HEK293 (cell line): ENCODE data around the gene CLDN8.

ENCODE experiments used
- CTCF ChIA-PET: fragments of 350-600 bp; formaldehyde crosslinking; extraction: SDS; loops from one replicate; lab custom pipeline; 2021; ENCODE audit warnings: antibody characterized with exemption; lab: Yijun Ruan, JAX
- POLR2A ChIA-PET: fragments of 300-600 bp; formaldehyde crosslinking; extraction: SDS; loops from one replicate; lab custom pipeline; 2020; ENCODE audit warnings: antibody characterized with exemption, inconsistent platforms; lab: Yijun Ruan, JAX
- H3K27ac ChIP-seq: fragments of 200-500 bp; sonication (Bioruptor generic); 2 replicates; pipeline ENCODE4 v1.5.1; 2014; ENCODE audit warnings: low read depth, low read length, control low read depth, inconsistent platforms; ENCODE audit errors: extremely low read depth
- H3K36me3 ChIP-seq, 2 experiments: fragments of 200-500 bp in 1 of 2; sonication (Bioruptor generic) in 1 of 2; 1 replicate in 1 of 2; 2 replicates in 1 of 2; pipeline ENCODE4 v1.5.1; 2014 to 2017; ENCODE audit warnings: inconsistent platforms in 2 of 2, low read length in 2 of 2; ENCODE audit not compliant: control insufficient read depth in 2 of 2, insufficient read depth in 1 of 2
- H3K4me1 ChIP-seq: fragments of 200-500 bp; sonication (Bioruptor generic); 2 replicates; pipeline ENCODE4 v1.5.1; 2014; ENCODE audit warnings: mild to moderate bottlenecking, low read length, inconsistent platforms; ENCODE audit not compliant: control insufficient read depth, insufficient read depth
- H3K4me3 ChIP-seq: 2 replicates; pipeline ENCODE4 v1.5.1; 2011; ENCODE audit warnings: low read depth, mild to moderate bottlenecking, control low read depth, low read length, moderate library complexity
- H3K9me3 ChIP-seq: fragments of 200-500 bp; sonication (Bioruptor generic); 2 replicates; pipeline ENCODE4 v1.5.1; 2014; ENCODE audit warnings: low read depth, low read length, inconsistent platforms; ENCODE audit not compliant: control insufficient read depth, insufficient read depth
- ATF2 ChIP-seq: fragments of 450-650 bp; formaldehyde crosslinking; IDR thresholded peaks from 2 replicates; pipeline ENCODE4 v1.5.1; 2016; ENCODE audit warnings: missing biosample characterization, missing genetic modification characterization, low read depth
- REPIN1 ChIP-seq: fragments of 450-650 bp; formaldehyde crosslinking; IDR thresholded peaks from 2 replicates; pipeline ENCODE4 v1.5.1; 2017; ENCODE audit warnings: missing biosample characterization, missing genetic modification characterization, low read depth
- YY2 ChIP-seq: fragments of 450-650 bp; formaldehyde crosslinking; IDR thresholded peaks from 2 replicates; pipeline ENCODE4 v1.5.1; 2016; ENCODE audit warnings: missing biosample characterization, missing genetic modification characterization
- ZBTB26 ChIP-seq: fragments of 450-650 bp; formaldehyde crosslinking; optimal IDR thresholded peaks from 2 replicates; pipeline ENCODE3; 2016; ENCODE audit warnings: missing biosample characterization, mild to moderate bottlenecking, missing genetic modification characterization
- ZBTB44 ChIP-seq: fragments of 450-650 bp; IDR thresholded peaks from 2 replicates; pipeline ENCODE4 v1.5.1; 2018; ENCODE audit warnings: missing biosample characterization, mild to moderate bottlenecking, missing genetic modification characterization
- ZBTB48 ChIP-seq: fragments of 450-650 bp; formaldehyde crosslinking; IDR thresholded peaks from 2 replicates; pipeline ENCODE4 v1.5.1; 2016; ENCODE audit warnings: missing biosample characterization, missing genetic modification characterization
- ZFHX2 ChIP-seq: fragments of 450-650 bp; formaldehyde crosslinking; conservative IDR thresholded peaks from 2 replicates; pipeline ENCODE4 v1.5.1; 2016; ENCODE audit warnings: missing biosample characterization, missing genetic modification characterization
- ZNF112 ChIP-seq: fragments of 450-650 bp; formaldehyde crosslinking; IDR thresholded peaks from 2 replicates; pipeline ENCODE4 v1.5.0; 2017; ENCODE audit warnings: missing biosample characterization, missing genetic modification characterization
- ZNF416 ChIP-seq: fragments of 450-650 bp; formaldehyde crosslinking; IDR thresholded peaks from 2 replicates; pipeline ENCODE4 v1.5.1; 2016; ENCODE audit warnings: missing biosample characterization, missing genetic modification characterization
- ZNF514 ChIP-seq: fragments of 450-650 bp; formaldehyde crosslinking; IDR thresholded peaks from 2 replicates; pipeline ENCODE4 v1.5.1; 2016; ENCODE audit warnings: missing biosample characterization, missing genetic modification characterization
- ZNF549 ChIP-seq: fragments of 450-650 bp; IDR thresholded peaks from 2 replicates; pipeline ENCODE4 v1.5.1; 2018; ENCODE audit warnings: missing biosample characterization, missing genetic modification characterization, mild to moderate bottlenecking, inconsistent platforms, moderate library complexity
- ZNF558 ChIP-seq: fragments of 450-650 bp; formaldehyde crosslinking; IDR thresholded peaks from 2 replicates; pipeline ENCODE4 v1.5.1; 2016; ENCODE audit warnings: missing biosample characterization, missing genetic modification characterization
- ZNF629 ChIP-seq: fragments of 450-650 bp; formaldehyde crosslinking; IDR thresholded peaks from 2 replicates; pipeline ENCODE4 v1.5.1; 2017; ENCODE audit warnings: missing biosample characterization, missing genetic modification characterization
- ZNF670 ChIP-seq: fragments of 450-650 bp; formaldehyde crosslinking; IDR thresholded peaks from 2 replicates; pipeline ENCODE4 v1.5.1; 2016; ENCODE audit warnings: missing biosample characterization, missing genetic modification characterization, low read depth
- ZNF701 ChIP-seq: fragments of 450-650 bp; formaldehyde crosslinking; IDR thresholded peaks from 2 replicates; pipeline ENCODE4 v1.5.1; 2016; ENCODE audit warnings: missing biosample characterization, missing genetic modification characterization
- ZNF707 ChIP-seq: fragments of 450-650 bp; formaldehyde crosslinking; IDR thresholded peaks from 2 replicates; pipeline ENCODE4 v1.5.1; 2016; ENCODE audit warnings: missing biosample characterization, missing genetic modification characterization
- TF ChIP-seq, protein P1 (sequence below): fragments of 450-650 bp; formaldehyde crosslinking; IDR thresholded peaks from 2 replicates; pipeline ENCODE4 v1.5.1; 2016; ENCODE audit warnings: missing biosample characterization, missing genetic modification characterization
- TF ChIP-seq, protein P2 (sequence below): fragments of 450-650 bp; formaldehyde crosslinking; IDR thresholded peaks from 2 replicates; pipeline ENCODE4 v1.5.1; 2016; ENCODE audit warnings: missing biosample characterization, missing genetic modification characterization, borderline replicate concordance
- TF ChIP-seq, protein P3 (sequence below): IDR thresholded peaks from 2 replicates; pipeline ENCODE4 v1.6.1; 2011; ENCODE audit warnings: mild to moderate bottlenecking, low read depth, low read length, borderline replicate concordance

The CLDN8 gene

DNA sequence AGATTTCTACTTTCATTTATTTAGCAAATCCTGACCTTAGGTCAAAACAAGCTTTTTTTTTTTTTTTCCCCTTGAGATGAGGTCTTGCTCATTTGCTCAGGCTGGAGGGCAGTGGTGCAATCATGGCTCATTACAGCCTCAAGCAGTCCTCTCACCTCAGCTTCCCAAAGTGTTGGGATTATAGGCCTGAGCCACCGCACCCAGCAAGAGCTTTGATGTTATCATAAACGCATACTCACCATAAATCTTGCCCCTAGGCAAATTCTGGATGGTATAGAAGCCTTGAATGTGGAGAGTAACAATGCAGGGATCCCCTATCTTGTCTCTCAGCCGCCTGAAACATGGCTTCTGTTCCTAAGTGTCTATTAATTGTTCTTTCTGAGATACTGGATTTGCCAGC is 24.8 kb upstream of the CLDN8 start:
- Histone ChIP-seq H3K9me3 (no peaks in the 10 kb centered on the region), H3K4me1 (no peaks in the 10 kb centered on the region), H3K4me3 (no peak overlapping the region), H3K36me3 (no peaks in the 10 kb centered on the region), H3K27ac (no peak overlapping the region)
- TF ChIP-seq ZBTB48 (tag by site-specific recombination) (no peak), ZNF416 (no peak), REPIN1 (tag by site-specific recombination) (no peak), ZNF558 (no peak), ZNF701 (tag by site-specific recombination) (no peak), ZBTB44 (tag by site-specific recombination) (no peak)
- TF ChIP-seq, protein P1, sequence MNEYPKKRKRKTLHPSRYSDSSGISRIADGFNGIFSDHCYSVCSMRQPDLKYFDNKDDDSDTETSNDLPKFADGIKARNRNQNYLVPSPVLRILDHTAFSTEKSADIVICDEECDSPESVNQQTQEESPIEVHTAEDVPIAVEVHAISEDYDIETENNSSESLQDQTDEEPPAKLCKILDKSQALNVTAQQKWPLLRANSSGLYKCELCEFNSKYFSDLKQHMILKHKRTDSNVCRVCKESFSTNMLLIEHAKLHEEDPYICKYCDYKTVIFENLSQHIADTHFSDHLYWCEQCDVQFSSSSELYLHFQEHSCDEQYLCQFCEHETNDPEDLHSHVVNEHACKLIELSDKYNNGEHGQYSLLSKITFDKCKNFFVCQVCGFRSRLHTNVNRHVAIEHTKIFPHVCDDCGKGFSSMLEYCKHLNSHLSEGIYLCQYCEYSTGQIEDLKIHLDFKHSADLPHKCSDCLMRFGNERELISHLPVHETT = no peak
- POLR2A ChIA-PET = no interaction called here
- CTCF ChIA-PET = interaction anchor here (0.6 kb wide), 2 partner anchors 24 to 663 kb away, joined by 4 read pairs; no protein-coding TSS in a partner anchor

DNA sequence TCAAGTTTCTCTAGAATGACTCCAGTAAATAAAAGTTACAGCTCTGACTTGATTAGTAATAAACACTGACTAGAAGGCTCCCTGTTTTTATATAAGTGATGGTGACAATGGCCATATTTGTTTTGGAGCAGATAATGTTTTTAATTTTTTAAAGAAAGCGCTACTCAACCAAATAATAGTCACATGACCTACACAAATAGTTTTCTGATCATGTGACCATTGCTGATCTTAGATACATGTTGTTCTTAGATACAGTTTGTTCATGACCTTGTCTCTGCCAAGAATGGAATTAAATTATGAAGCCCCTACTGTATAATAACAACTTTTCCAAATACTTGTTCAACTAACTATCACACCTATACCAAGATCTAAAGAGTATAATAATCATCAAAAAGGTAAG is 22.3 kb upstream of the CLDN8 start:
- POLR2A ChIA-PET = no interaction called here
- CTCF ChIA-PET = no interaction called here
- Histone ChIP-seq H3K4me3 (no peak overlapping the region), H3K4me1 (no peaks in the 10 kb centered on the region), H3K27ac (no peak overlapping the region)
- TF ChIP-seq YY2 (tag by site-specific recombination) (no peak), ZNF707 (tag by site-specific recombination) (no peak), ZNF514 (tag by site-specific recombination) (no peak), ZNF112 (tag by site-specific recombination) (no peak), ZBTB26 (tag by site-specific recombination) (no peak), ZNF629 (no peak), ZNF670 (tag by site-specific recombination) (no peak), ATF2 (tag by site-specific recombination) (no peak), ZNF558 (no peak), ZFHX2 (no peak), ZNF549 (tag by site-specific recombination) (no peak)
- TF ChIP-seq, protein P2, sequence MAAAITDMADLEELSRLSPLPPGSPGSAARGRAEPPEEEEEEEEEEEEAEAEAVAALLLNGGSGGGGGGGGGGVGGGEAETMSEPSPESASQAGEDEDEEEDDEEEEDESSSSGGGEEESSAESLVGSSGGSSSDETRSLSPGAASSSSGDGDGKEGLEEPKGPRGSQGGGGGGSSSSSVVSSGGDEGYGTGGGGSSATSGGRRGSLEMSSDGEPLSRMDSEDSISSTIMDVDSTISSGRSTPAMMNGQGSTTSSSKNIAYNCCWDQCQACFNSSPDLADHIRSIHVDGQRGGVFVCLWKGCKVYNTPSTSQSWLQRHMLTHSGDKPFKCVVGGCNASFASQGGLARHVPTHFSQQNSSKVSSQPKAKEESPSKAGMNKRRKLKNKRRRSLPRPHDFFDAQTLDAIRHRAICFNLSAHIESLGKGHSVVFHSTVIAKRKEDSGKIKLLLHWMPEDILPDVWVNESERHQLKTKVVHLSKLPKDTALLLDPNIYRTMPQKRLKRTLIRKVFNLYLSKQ = no peak
- TF ChIP-seq, protein P1 = no peak
- TF ChIP-seq, protein P3, sequence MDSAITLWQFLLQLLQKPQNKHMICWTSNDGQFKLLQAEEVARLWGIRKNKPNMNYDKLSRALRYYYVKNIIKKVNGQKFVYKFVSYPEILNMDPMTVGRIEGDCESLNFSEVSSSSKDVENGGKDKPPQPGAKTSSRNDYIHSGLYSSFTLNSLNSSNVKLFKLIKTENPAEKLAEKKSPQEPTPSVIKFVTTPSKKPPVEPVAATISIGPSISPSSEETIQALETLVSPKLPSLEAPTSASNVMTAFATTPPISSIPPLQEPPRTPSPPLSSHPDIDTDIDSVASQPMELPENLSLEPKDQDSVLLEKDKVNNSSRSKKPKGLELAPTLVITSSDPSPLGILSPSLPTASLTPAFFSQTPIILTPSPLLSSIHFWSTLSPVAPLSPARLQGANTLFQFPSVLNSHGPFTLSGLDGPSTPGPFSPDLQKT = no peak
- TF ChIP-seq, all 188 proteins: peak for 0
- Histone ChIP-seq H3K9me3 (no peaks in the 10 kb centered on the region; the same call in 1 of the 2 replicates), H3K36me3 (no peaks in the 10 kb centered on the region)
